OCI-LY7 (cell line): ENCODE measurements around the gene CT83. TPM values are rescaled to one million over a fixed set of nuclear protein-coding genes. Genes with fewer than 3 reads are reported as not detected.

Source experiments
- BruUV-seq: library from RNA; stranded (reverse); fragments of 400-500 nt; replicated peaks from 2 replicates; lab custom pipeline; 2021; lab: Mats Ljungman, UMichigan
- CTCF ChIA-PET: fragments of 300-600 bp; sonication (Branson Sonifier 250); formaldehyde crosslinking; loops from one replicate; lab custom pipeline; 2022; ENCODE audit warnings: antibody characterized with exemption; ENCODE audit not compliant: unreplicated experiment; lab: Charles Lee
- POLR2A ChIA-PET: fragments of 300-600 bp; sonication (Branson Sonifier 250); formaldehyde crosslinking; loops from one replicate; lab custom pipeline; 2022; ENCODE audit warnings: antibody characterized with exemption; lab: Charles Lee
- DNase-seq: peaks from one replicate; pipeline ENCODE4 v3.0.0-alpha.2; 2015; ENCODE audit warnings: low spot score
- H2AFZ ChIP-seq: fragments of 200-600 bp; sonication (generic), shearing (Covaris generic); 2 replicates; pipeline ENCODE4 v1.6.1; 2014; ENCODE audit warnings: mild to moderate bottlenecking, antibody characterized with exemption, low read length, moderate library complexity
- H3K27ac ChIP-seq: fragments of 200-600 bp; sonication (generic); 2 replicates; pipeline ENCODE4 v1.5.1; 2014; ENCODE audit warnings: mixed run types, low read depth, mild to moderate bottlenecking, moderate library complexity, low read length, inconsistent platforms; ENCODE audit not compliant: poor library complexity, severe bottlenecking
- H3K36me3 ChIP-seq: fragments of 200-600 bp; sonication (generic); 2 replicates; pipeline ENCODE4 v1.6.1; 2014; ENCODE audit warnings: mild to moderate bottlenecking, antibody characterized with exemption, low read length, moderate library complexity, mixed read lengths; ENCODE audit not compliant: insufficient read depth
- H3K4me1 ChIP-seq: fragments of 200-600 bp; sonication (generic); 2 replicates; pipeline ENCODE4 v1.5.1; 2014; ENCODE audit warnings: mild to moderate bottlenecking, low read length; ENCODE audit not compliant: insufficient read depth, poor library complexity, severe bottlenecking
- H3K4me2 ChIP-seq: fragments of 200-600 bp; sonication (generic); 2 replicates; pipeline ENCODE4 v1.6.1; 2014; ENCODE audit warnings: mild to moderate bottlenecking, low read length
- H3K4me3 ChIP-seq: fragments of 200-600 bp; sonication (generic); 2 replicates; pipeline ENCODE4 v1.5.1; 2014; ENCODE audit warnings: mild to moderate bottlenecking, low read depth, low read length; ENCODE audit not compliant: poor library complexity, severe bottlenecking
- H3K79me2 ChIP-seq: fragments of 200-600 bp; sonication (generic); 2 replicates; pipeline ENCODE4 v1.6.1; 2016; ENCODE audit warnings: low read depth, mild to moderate bottlenecking, low read length, moderate library complexity, mixed read lengths; ENCODE audit not compliant: insufficient read depth
- H3K9me2 ChIP-seq: fragments of 200-600 bp; sonication (generic); 2 replicates; pipeline ENCODE4 v1.6.1; 2016; ENCODE audit warnings: mild to moderate bottlenecking, low read length, mixed read lengths; ENCODE audit not compliant: insufficient read depth
- H3K9me3 ChIP-seq: fragments of 200-600 bp; sonication (generic); 2 replicates; pipeline ENCODE4 v1.6.1; 2014; ENCODE audit warnings: mild to moderate bottlenecking, mixed run types, low read length, mixed read lengths
- H4K20me1 ChIP-seq: fragments of 200-600 bp; sonication (generic); 2 replicates; pipeline ENCODE4 v1.6.1; 2014; ENCODE audit warnings: mild to moderate bottlenecking, antibody characterized with exemption, low read length, moderate library complexity, mixed read lengths; ENCODE audit not compliant: insufficient read depth
- EZH2phosphoT487 ChIP-seq: fragments of 200-600 bp; sonication (generic); IDR thresholded peaks from 2 replicates; pipeline ENCODE4 v1.6.1; 2018; ENCODE audit warnings: low read depth, borderline replicate concordance, mild to moderate bottlenecking, mixed run types, antibody characterized with exemption, low read length, moderate library complexity, mixed read lengths
- intact Hi-C: fragments of 100-400 bp; cut with micrococcal nuclease; formaldehyde crosslinking; loops from one replicate; pipeline ENCODE4 v1.10.0; 2022; ENCODE audit not compliant: unreplicated experiment
- total RNA-seq, 2 experiments: library from RNA; depleted of rRNA in 1 of 2; stranded (reverse); fragments of >200 nt in 1 of 2; shearing (Covaris generic) in 1 of 2; gene quantifications; 2 replicates each; pipeline ENCODE4 v1.2.3, GENCODE V29; 2014 to 2022
- TF ChIP-seq, protein P1 (sequence below): fragments of 200-600 bp; sonication (generic); conservative IDR thresholded peaks from 2 replicates; pipeline ENCODE4 v1.5.1; 2014; ENCODE audit warnings: mild to moderate bottlenecking, antibody characterized with exemption, low read length, moderate library complexity, mixed read lengths

Gene CT83
- total RNA-seq, 2 experiments from 2014 or later, result not detected

GRCh38 chrX:116436358-116436816, 26.4 kb downstream of the CT83 start, which contains the start of gene SLC6A14:
Gene SLC6A14 (plus strand): TSS chrX:116436606. CDS start chrX:116436710, 104 bp downstream.
- ChIA-PET CTCF (no interaction called here), POLR2A (no interaction called here)
- H2AFZ ChIP-seq, result no peak within 1 kb of the TSS
- no peaks in the 10 kb centered on the region for H3K36me3 ChIP-seq
- H4K20me1 ChIP-seq, result no peaks in the 10 kb centered on the region
- no peak within 1 kb of the TSS for H3K4me3 ChIP-seq
- no peaks in the 10 kb centered on the region for H3K9me2 ChIP-seq
- no peak for DNase-seq
- H3K4me1 ChIP-seq, result no peaks in the 10 kb centered on the region
- no peaks in the 10 kb centered on the region for H3K79me2 ChIP-seq
- no peak within 1 kb of the TSS for H3K27ac ChIP-seq
- TF ChIP-seq, protein P1, sequence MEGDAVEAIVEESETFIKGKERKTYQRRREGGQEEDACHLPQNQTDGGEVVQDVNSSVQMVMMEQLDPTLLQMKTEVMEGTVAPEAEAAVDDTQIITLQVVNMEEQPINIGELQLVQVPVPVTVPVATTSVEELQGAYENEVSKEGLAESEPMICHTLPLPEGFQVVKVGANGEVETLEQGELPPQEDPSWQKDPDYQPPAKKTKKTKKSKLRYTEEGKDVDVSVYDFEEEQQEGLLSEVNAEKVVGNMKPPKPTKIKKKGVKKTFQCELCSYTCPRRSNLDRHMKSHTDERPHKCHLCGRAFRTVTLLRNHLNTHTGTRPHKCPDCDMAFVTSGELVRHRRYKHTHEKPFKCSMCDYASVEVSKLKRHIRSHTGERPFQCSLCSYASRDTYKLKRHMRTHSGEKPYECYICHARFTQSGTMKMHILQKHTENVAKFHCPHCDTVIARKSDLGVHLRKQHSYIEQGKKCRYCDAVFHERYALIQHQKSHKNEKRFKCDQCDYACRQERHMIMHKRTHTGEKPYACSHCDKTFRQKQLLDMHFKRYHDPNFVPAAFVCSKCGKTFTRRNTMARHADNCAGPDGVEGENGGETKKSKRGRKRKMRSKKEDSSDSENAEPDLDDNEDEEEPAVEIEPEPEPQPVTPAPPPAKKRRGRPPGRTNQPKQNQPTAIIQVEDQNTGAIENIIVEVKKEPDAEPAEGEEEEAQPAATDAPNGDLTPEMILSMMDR, result no peak
- TF ChIP-seq EZH2phosphoT487, result no peak
- H3K9me3 ChIP-seq, result no peaks in the 10 kb centered on the region
- intact Hi-C loops, result no loop called here
- BruUV-seq, result no TSS peak
- H3K4me2 ChIP-seq, result no peak within 1 kb of the TSS

- no peaks in the 10 kb centered on the region for H3K36me3 ChIP-seq
- DNase-seq, result no peak
- CTCF ChIA-PET, result no interaction called here
- no peaks in the 10 kb centered on the region for H4K20me1 ChIP-seq
- no TSS peak for BruUV-seq
- no peak overlapping the region for H3K4me3 ChIP-seq
- H3K79me2 ChIP-seq, result no peaks in the 10 kb centered on the region
- TF ChIP-seq, protein P1, result no peak
- TF ChIP-seq EZH2phosphoT487, result no peak
- no peak overlapping the region for H3K4me2 ChIP-seq
- POLR2A ChIA-PET, result no interaction called here
- intact Hi-C loops, result no loop called here
- H3K27ac ChIP-seq, result no peak overlapping the region
- no peaks in the 10 kb centered on the region for H3K4me1 ChIP-seq
- H2AFZ ChIP-seq, result no peak overlapping the region
- H3K9me2 ChIP-seq, result no peaks in the 10 kb centered on the region
- no peaks in the 10 kb centered on the region for H3K9me3 ChIP-seq
Observed at GRCh38 chrX:116435597-116435996, 27.2 kb downstream of the CT83 start.

DNA sequence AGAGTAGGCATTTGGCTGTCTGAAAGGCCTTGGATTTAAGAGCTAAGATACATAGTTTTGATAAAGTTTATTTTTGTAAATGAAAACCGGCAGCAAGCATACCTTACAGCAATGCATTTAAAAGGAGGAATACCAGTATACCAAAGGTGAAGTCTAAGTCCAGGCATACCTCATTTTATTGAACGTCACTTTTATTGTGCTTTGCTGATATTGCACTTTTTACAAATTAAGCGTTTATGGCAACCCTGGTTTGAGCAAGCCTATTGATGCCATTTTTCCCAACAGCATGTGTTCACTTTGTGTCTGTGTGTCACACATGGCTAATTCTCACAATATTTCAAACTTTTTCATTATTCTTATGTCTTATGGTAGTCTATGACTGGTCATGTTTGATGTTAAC, 34.8 kb downstream of the CT83 start:
- TF ChIP-seq EZH2phosphoT487, result no peak
- no peak for DNase-seq

More for the DNA sequence above, 34.8 kb downstream of the CT83 start:
- no TSS peak for BruUV-seq
- no peaks in the 10 kb centered on the region for H3K4me1 ChIP-seq
- no peaks in the 10 kb centered on the region for H3K36me3 ChIP-seq
- no peaks in the 10 kb centered on the region for H4K20me1 ChIP-seq
- intact Hi-C loops, result no loop called here
- ChIA-PET CTCF (no interaction called here), POLR2A (no interaction called here)
- H2AFZ ChIP-seq, result no peak overlapping the region
- no peak overlapping the region for H3K27ac ChIP-seq
- no peak overlapping the region for H3K4me3 ChIP-seq
- no peak overlapping the region for H3K4me2 ChIP-seq
- H3K9me3 ChIP-seq, result no peaks in the 10 kb centered on the region
- H3K9me2 ChIP-seq, result no peaks in the 10 kb centered on the region
- no peaks in the 10 kb centered on the region for H3K79me2 ChIP-seq
